T-helper 1 cell treated with Interleukin-12 subunit alpha and Interleukin-12 subunit beta and Interleukin-4 antibody, amounts not matched to agents 30 μg/mL and 1 μg/mL, for 36 hours (primary cell): ENCODE data around the gene MAPK8IP1.
"Not testable (repeated sequence)": the region's sequence is repeated elsewhere in the genome, so short reads cannot be mapped to it uniquely, and the experiment has no call there.

Experiments used
- H3K27ac Mint-ChIP-seq: one replicate; pipeline ENCODE4 v1.8.0; 2021; ENCODE audit warnings: mild to moderate bottlenecking, mixed read lengths
- H3K27me3 Mint-ChIP-seq: one replicate; pipeline ENCODE4 v1.8.0; 2021; ENCODE audit warnings: low read depth, mixed read lengths
- H3K36me3 Mint-ChIP-seq: one replicate; pipeline ENCODE4 v1.8.0; 2021; ENCODE audit warnings: low read depth, mixed read lengths
- H3K4me1 Mint-ChIP-seq: one replicate; pipeline ENCODE4 v1.8.0; 2021; ENCODE audit warnings: low read depth, mixed read lengths
- H3K4me3 Mint-ChIP-seq: one replicate; pipeline ENCODE4 v1.8.0; 2021; ENCODE audit warnings: mild to moderate bottlenecking, moderate library complexity, mixed read lengths
- H3K9me3 Mint-ChIP-seq: one replicate; pipeline ENCODE4 v1.8.0; 2021; ENCODE audit warnings: mixed read lengths

Gene MAPK8IP1

GRCh38 chr11:45894555-45895247, 9.2 kb downstream of the MAPK8IP1 start:
- H3K27me3 Mint-ChIP-seq = peaks cover 25% of the 10 kb centered on the region
- H3K27ac Mint-ChIP-seq = no peak overlapping the region
- no peaks in the 10 kb centered on the region for H3K36me3 Mint-ChIP-seq
- H3K4me1 Mint-ChIP-seq = no peaks in the 10 kb centered on the region
- no peak overlapping the region for H3K4me3 Mint-ChIP-seq
- no peaks in the 10 kb centered on the region for H3K9me3 Mint-ChIP-seq

- Mint-ChIP-seq H3K4me1 (peaks cover 2% of the 10 kb centered on the region), H3K27ac (no peak overlapping the region), H3K4me3 (no peak overlapping the region), H3K36me3 (no peaks in the 10 kb centered on the region), H3K27me3 (peaks cover 29% of the 10 kb centered on the region), H3K9me3 (no peaks in the 10 kb centered on the region)
These were observed 10.3 kb downstream of the MAPK8IP1 start for GRCh38 chr11:45895553-45896259.

- H3K4me1 Mint-ChIP-seq = peaks cover 2% of the 10 kb centered on the region
- no peak overlapping the region for H3K4me3 Mint-ChIP-seq
- peaks cover 37% of the 10 kb centered on the region for H3K27me3 Mint-ChIP-seq
- H3K36me3 Mint-ChIP-seq = no peaks in the 10 kb centered on the region
- H3K9me3 Mint-ChIP-seq = no peaks in the 10 kb centered on the region
- no peak overlapping the region for H3K27ac Mint-ChIP-seq
These were observed 11.1 kb downstream of the MAPK8IP1 start for GRCh38 chr11:45896422-45896984.

GRCh38 chr11:45897556-45897955, 12.1 kb downstream of the MAPK8IP1 start:
- Mint-ChIP-seq H3K36me3 (no peaks in the 10 kb centered on the region), H3K27ac (no peak overlapping the region), H3K9me3 (no peaks in the 10 kb centered on the region), H3K27me3 (peaks cover 43% of the 10 kb centered on the region), H3K4me3 (no peak overlapping the region), H3K4me1 (peaks cover 2% of the 10 kb centered on the region)

GRCh38 chr11:45899086-45899447, 13.6 kb downstream of the MAPK8IP1 start:
- Mint-ChIP-seq H3K27ac (no peak overlapping the region), H3K27me3 (peaks cover 43% of the 10 kb centered on the region), H3K4me3 (peak overlapping the region; percentile 54), H3K9me3 (no peaks in the 10 kb centered on the region), H3K36me3 (no peaks in the 10 kb centered on the region), H3K4me1 (peaks cover 2% of the 10 kb centered on the region)

GRCh38 chr11:45899448-45900174, 14.2 kb downstream of the MAPK8IP1 start:
- peaks cover 2% of the 10 kb centered on the region for H3K4me1 Mint-ChIP-seq
- H3K9me3 Mint-ChIP-seq = no peaks in the 10 kb centered on the region
- no peak overlapping the region for H3K27ac Mint-ChIP-seq
- peaks cover 43% of the 10 kb centered on the region for H3K27me3 Mint-ChIP-seq
- H3K4me3 Mint-ChIP-seq = peak overlapping the region; percentile 54
- no peaks in the 10 kb centered on the region for H3K36me3 Mint-ChIP-seq

GRCh38 chr11:45900175-45900800, 14.8 kb downstream of the MAPK8IP1 start:
- H3K4me1 Mint-ChIP-seq, H3K27ac Mint-ChIP-seq, H3K9me3 Mint-ChIP-seq, H3K36me3 Mint-ChIP-seq: not testable (repeated sequence)
- peak overlapping the region; percentile 39 for H3K4me3 Mint-ChIP-seq
- peaks cover 39% of the 10 kb centered on the region for H3K27me3 Mint-ChIP-seq

GRCh38 chr11:45900916-45901617, 15.6 kb downstream of the MAPK8IP1 start:
- H3K4me3 Mint-ChIP-seq = peak overlapping the region; percentile 39
- peaks cover 39% of the 10 kb centered on the region for H3K27me3 Mint-ChIP-seq
- no peaks in the 10 kb centered on the region for H3K36me3 Mint-ChIP-seq
- no peak overlapping the region for H3K27ac Mint-ChIP-seq
- H3K4me1 Mint-ChIP-seq = peaks cover 2% of the 10 kb centered on the region
- no peaks in the 10 kb centered on the region for H3K9me3 Mint-ChIP-seq

- Mint-ChIP-seq H3K36me3 (no peaks in the 10 kb centered on the region), H3K4me3 (no peak overlapping the region), H3K9me3 (no peaks in the 10 kb centered on the region), H3K27ac (no peak overlapping the region), H3K27me3 (peaks cover 39% of the 10 kb centered on the region), H3K4me1 (peaks cover 4% of the 10 kb centered on the region)
These were observed 16.2 kb downstream of the MAPK8IP1 start for GRCh38 chr11:45901626-45902025.

- Mint-ChIP-seq H3K27ac (no peak overlapping the region), H3K27me3 (peaks cover 35% of the 10 kb centered on the region), H3K9me3 (no peaks in the 10 kb centered on the region), H3K36me3 (no peaks in the 10 kb centered on the region), H3K4me3 (no peak overlapping the region), H3K4me1 (peaks cover 4% of the 10 kb centered on the region)
These were observed 17.3 kb downstream of the MAPK8IP1 start for GRCh38 chr11:45902452-45903380.

- Mint-ChIP-seq H3K9me3 (no peaks in the 10 kb centered on the region), H3K27me3 (peaks cover 18% of the 10 kb centered on the region), H3K4me3 (no peak overlapping the region), H3K27ac (no peak overlapping the region), H3K4me1 (peaks cover 4% of the 10 kb centered on the region), H3K36me3 (no peaks in the 10 kb centered on the region)
These were observed 19.0 kb downstream of the MAPK8IP1 start for GRCh38 chr11:45904309-45904915.

- Mint-ChIP-seq H3K4me3 (no peak overlapping the region), H3K27me3 (peaks cover 18% of the 10 kb centered on the region), H3K36me3 (no peaks in the 10 kb centered on the region), H3K27ac (no peak overlapping the region), H3K4me1 (peaks cover 4% of the 10 kb centered on the region), H3K9me3 (no peaks in the 10 kb centered on the region)
These were observed 19.6 kb downstream of the MAPK8IP1 start for GRCh38 chr11:45905095-45905494.

GRCh38 chr11:45905576-45905975, 20.1 kb downstream of the MAPK8IP1 start:
- H3K36me3 Mint-ChIP-seq, H3K27ac Mint-ChIP-seq: not testable (repeated sequence)

More at GRCh38 chr11:45905576-45905975, 20.1 kb downstream of the MAPK8IP1 start:
- H3K4me3 Mint-ChIP-seq, H3K4me1 Mint-ChIP-seq, H3K9me3 Mint-ChIP-seq: not testable (repeated sequence)
- H3K27me3 Mint-ChIP-seq = peaks cover 15% of the 10 kb centered on the region
